ENCODE results near the gene SLC19A2. TPM values are rescaled to one million over a fixed set of nuclear protein-coding genes. Genes with fewer than 3 reads are reported as not detected.
A peak's percentile ranks its signal among the peaks of the same experiment; 100 is the strongest.

The SLC19A2 gene
- total RNA-seq, 4 donors from 2014 or later: 2.8 to 20.2 (median 14.9) TPM

DNA sequence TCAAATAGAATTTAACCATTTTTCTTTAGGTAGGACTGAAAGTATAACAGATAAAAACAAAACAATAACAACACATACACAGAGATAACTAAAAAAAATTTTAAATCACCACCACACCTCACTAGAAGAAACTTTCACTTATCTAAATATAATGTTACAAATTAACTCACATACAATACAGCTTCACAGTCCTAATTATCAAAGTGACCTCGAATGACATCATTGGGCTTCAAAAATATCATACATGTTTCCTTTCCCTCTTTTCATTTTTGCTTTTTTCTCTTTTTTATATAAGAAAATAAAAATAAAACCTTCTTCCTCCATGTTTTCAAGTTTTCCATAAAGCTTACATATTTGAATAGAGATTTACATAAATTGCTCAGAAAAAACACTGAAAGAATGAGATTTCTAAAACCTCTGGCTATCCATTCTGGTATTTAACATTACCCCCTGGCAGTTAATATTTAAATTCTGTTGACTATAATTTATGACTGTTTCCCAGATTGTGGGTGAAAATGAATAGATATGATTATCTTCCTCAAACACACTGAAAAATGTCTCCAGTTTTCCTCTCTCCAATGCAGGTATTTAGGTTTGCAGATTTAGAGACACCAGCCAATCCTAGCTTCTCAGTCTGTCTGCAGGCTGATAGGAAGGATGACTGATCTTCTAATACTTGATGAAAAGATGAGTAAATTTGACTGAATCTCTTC is 40.5 kb upstream of the SLC19A2 start:
- intact Hi-C loops (cut with DNase I; ENCODE audit: low total_unique reads) (no loop called here), in situ Hi-C loops (cut with MboI; ENCODE audit: low pct_ligation_motif_present in 1 of 4, low pct_unique_long_range_greater_than_20kb in 1 of 4, low sequenced_read_pairs in 3 of 4) (loop anchor here in 1 of 4 donors (25.0 kb wide), 1 partner anchor 139 kb away; no protein-coding TSS in a partner anchor)
- Histone ChIP-seq H3K9me3 (no peaks in the 10 kb centered on the region), H3K4me1 (peaks cover 0 to 37% (median 11%) of the 10 kb centered on the region in 4 donors), H3K27ac (no peak overlapping the region), H3K27me3 (no peaks in the 10 kb centered on the region), H3K36me3 (no peaks in the 10 kb centered on the region), H3K4me3 (no peak overlapping the region)
- TF ChIP-seq EP300 (IDR thresholded peaks at IDR 0.05; ENCODE audit: low read depth) (no peak), POLR2A (IDR thresholded peaks at IDR 0.05) (no peak), POLR2AphosphoS5 (IDR thresholded peaks at IDR 0.05) (no peak)
- TF ChIP-seq, protein P1, sequence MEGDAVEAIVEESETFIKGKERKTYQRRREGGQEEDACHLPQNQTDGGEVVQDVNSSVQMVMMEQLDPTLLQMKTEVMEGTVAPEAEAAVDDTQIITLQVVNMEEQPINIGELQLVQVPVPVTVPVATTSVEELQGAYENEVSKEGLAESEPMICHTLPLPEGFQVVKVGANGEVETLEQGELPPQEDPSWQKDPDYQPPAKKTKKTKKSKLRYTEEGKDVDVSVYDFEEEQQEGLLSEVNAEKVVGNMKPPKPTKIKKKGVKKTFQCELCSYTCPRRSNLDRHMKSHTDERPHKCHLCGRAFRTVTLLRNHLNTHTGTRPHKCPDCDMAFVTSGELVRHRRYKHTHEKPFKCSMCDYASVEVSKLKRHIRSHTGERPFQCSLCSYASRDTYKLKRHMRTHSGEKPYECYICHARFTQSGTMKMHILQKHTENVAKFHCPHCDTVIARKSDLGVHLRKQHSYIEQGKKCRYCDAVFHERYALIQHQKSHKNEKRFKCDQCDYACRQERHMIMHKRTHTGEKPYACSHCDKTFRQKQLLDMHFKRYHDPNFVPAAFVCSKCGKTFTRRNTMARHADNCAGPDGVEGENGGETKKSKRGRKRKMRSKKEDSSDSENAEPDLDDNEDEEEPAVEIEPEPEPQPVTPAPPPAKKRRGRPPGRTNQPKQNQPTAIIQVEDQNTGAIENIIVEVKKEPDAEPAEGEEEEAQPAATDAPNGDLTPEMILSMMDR (IDR thresholded peaks at IDR 0.05): no peak
- DNase-seq: no peak
- whole genome bisulfite sequencing, 2 donors (ENCODE audit: low coverage in 1 of 2): 48 to 85% methylated on average over 1 of the region's 1 CpG

DNA sequence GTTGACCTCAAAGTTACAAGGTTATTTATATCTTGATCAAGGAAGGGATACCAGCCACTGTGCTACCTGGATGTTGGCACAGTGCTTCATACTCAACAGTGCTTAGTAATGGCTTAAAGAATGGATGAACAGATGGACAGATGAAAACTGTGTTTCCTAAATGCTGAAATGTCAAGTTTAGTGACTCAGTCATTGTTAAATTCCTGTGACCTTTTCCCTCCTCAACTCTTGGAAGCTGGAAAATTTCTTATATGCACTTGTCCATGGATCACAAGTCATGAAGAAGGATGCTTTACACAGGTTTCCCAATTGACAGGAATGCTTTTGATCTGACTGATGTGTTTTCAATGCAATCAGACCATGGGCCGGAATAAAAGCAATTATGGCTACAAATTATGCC is 39.6 kb upstream of the SLC19A2 start:
- no peaks in the 10 kb centered on the region for H3K27me3 ChIP-seq
- in situ Hi-C loops (cut with MboI; ENCODE audit: low pct_ligation_motif_present in 1 of 4, low pct_unique_long_range_greater_than_20kb in 1 of 4, low sequenced_read_pairs in 3 of 4): loop anchor here in 1 of 4 donors (25.0 kb wide), 1 partner anchor 138 kb away; no protein-coding TSS in a partner anchor
- H3K36me3 ChIP-seq: no peaks in the 10 kb centered on the region
- no peaks in the 10 kb centered on the region for H3K9me3 ChIP-seq
- no peak for DNase-seq
- TF ChIP-seq POLR2AphosphoS5 (IDR thresholded peaks at IDR 0.05) (no peak), POLR2A (IDR thresholded peaks at IDR 0.05) (no peak), EP300 (IDR thresholded peaks at IDR 0.05; ENCODE audit: low read depth) (no peak)
- TF ChIP-seq, protein P1 (IDR thresholded peaks at IDR 0.05): no peak
- H3K27ac ChIP-seq: no peak overlapping the region
- H3K4me3 ChIP-seq: no peak overlapping the region
- intact Hi-C loops (cut with DNase I; ENCODE audit: low total_unique reads): no loop called here
- H3K4me1 ChIP-seq: peaks cover 0 to 46% (median 14%) of the 10 kb centered on the region in 4 donors
- 93 to 100% methylated on average over 1 of the region's 1 CpG for WGBS, 2 donors (ENCODE audit: low coverage in 1 of 2)

DNA sequence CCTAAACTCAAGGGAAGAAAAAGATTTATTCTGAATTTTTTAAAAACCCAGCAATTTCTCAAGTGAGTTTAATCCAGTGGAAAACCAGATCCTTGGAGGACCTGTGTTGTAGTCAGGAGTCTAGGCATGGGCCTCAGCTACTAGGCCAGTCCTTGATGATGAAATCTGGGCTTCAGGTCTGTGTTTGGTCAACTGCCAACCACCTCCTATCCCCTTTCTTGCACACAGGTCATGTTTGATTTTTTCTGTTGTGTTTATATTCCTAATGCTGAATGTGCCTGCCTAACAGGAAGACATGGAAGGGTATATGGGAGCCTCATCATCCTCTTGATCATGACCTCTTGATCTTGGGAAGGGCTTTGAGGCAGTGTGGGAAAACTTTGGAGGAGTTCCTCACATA is 38.2 kb upstream of the SLC19A2 start:
- Histone ChIP-seq H3K9me3 (no peaks in the 10 kb centered on the region), H3K27me3 (no peaks in the 10 kb centered on the region), H3K4me3 (no peak overlapping the region), H3K4me1 (peaks cover 0 to 42% (median 12%) of the 10 kb centered on the region in 4 donors), H3K36me3 (no peaks in the 10 kb centered on the region), H3K27ac (no peak overlapping the region)
- in situ Hi-C loops (cut with MboI; ENCODE audit: low pct_ligation_motif_present in 1 of 4, low pct_unique_long_range_greater_than_20kb in 1 of 4, low sequenced_read_pairs in 3 of 4): no loop called here
- DNase-seq: no peak
- intact Hi-C loops (cut with DNase I; ENCODE audit: low total_unique reads): no loop called here
- no peak for TF ChIP-seq EP300 (IDR thresholded peaks at IDR 0.05; ENCODE audit: low read depth)
- TF ChIP-seq POLR2AphosphoS5 (IDR thresholded peaks at IDR 0.05): no peak

DNA sequence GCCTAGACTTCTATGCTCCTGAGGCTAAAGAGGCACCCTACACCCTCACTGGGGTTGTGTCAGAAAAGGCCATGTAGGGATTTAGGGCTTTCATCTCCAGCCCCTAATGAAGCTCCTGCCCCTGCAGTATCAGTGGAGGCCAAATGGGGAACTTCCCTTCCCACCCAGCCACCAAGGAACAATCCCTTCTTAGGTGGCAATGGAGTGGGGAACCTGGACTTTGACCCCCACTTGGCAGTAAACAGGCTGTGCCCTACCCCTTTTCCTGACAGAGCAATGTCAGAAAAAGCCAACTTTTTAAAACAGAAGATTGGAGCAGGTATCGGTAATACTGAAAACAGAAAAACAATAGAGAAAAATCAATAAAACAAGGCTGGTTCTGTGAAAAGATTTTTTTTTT is 35.5 kb upstream of the SLC19A2 start:
- peak overlapping the region in 3 of 4 donors; percentile 10 to 53 (median 16) for H3K27ac ChIP-seq
- 73 to 80% methylated on average over 1 of the region's 1 CpG for WGBS, 2 donors (ENCODE audit: low coverage in 1 of 2)
- DNase-seq: peak; percentile 62

More for the DNA sequence above, 35.5 kb upstream of the SLC19A2 start:
- Histone ChIP-seq H3K27me3 (no peaks in the 10 kb centered on the region), H3K4me3 (no peak overlapping the region), H3K36me3 (no peaks in the 10 kb centered on the region), H3K4me1 (peaks cover 0 to 36% (median 4%) of the 10 kb centered on the region in 4 donors), H3K9me3 (no peaks in the 10 kb centered on the region)
- intact Hi-C loops (cut with DNase I; ENCODE audit: low total_unique reads): no loop called here
- in situ Hi-C loops (cut with MboI; ENCODE audit: low pct_ligation_motif_present in 1 of 4, low pct_unique_long_range_greater_than_20kb in 1 of 4, low sequenced_read_pairs in 3 of 4): no loop called here
- TF ChIP-seq, protein P1 (IDR thresholded peaks at IDR 0.05): no peak
- TF ChIP-seq POLR2A (IDR thresholded peaks at IDR 0.05) (no peak), EP300 (IDR thresholded peaks at IDR 0.05; ENCODE audit: low read depth) (no peak), POLR2AphosphoS5 (IDR thresholded peaks at IDR 0.05) (no peak)
